ENCODE results near the gene ROS1.
"Not testable (repeated sequence)": the region's sequence is repeated elsewhere in the genome, so short reads cannot be mapped to it uniquely, and the experiment has no call there.

Gene ROS1

DNA sequence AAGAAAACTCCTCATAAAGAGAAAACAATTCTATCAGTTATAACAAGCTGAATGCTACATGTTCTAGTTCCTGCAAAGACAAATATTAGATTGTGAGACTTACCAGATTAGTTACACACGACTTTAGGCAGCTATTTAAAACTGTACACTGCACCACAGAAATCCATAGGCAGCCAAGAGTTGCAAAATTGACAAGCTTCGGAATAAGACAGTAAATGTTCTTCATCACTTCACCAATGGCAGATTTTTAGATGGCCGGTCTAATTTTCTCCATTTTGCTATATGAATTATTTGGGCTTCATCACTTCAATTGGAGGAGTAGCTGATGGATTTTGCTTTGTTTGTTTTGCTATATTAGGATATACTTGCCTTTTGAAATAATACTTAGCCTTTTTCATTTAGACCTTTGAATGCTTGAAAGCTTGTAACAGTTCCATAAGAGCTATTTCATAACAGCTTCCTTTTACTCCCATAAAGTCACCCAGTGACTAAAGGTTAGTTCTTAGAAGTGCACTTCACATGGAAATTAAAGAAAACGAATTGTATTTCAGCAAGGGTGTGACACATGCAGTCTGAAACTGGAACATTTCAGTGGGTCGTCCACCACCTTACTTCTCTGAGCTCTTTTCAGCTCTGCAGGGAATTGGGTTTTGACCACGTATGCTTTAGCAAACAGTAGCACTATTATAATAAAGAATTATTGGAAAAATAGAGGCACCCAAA, at the start of gene ROS1:
ROS1 (minus strand) TSS at position 512 of the 723 bp plus-strand sequence; CDS start at position 226, 286 bp downstream.
- no peak for DNase-seq

DNA sequence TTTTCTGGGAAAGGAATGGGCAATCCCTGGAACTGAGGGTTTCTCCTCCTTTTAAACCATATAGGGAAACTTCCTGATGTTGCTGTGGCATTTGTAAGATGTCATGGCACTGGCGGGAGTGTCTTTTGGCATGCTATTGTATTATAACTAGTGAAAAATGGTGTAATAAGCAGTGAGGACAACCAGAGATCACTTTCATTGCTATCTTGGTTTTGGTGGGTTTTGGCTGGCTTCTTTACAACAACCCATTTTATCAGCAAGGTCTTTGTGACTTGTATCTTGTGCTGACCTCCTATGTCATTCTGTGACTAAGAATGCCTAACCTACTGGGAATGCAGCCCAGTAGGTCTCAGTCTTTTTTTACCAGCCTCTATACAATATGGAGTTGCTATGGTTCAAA, 47.7 kb upstream of the ROS1 start:
- DNase-seq, result no peak

DNA sequence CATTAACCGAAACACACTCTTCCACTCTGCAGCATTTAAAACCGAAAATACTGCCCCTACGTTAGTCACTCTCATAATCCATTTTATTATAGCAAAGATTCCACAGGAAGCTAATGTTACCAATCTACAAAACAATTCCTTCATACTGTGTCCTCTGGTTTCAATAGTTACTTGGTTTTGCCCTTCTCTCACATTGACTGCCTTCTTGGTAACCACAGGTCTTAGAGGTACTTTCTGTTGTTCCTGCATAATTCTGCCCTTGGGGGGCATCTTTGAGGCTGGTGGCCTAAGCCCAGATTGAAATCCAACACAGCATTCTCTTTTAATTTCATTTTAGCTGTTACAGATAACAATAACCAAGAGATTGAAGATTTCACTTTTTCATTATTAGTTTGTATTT, 46.9 kb upstream of the ROS1 start:
- no peak for DNase-seq

DNA sequence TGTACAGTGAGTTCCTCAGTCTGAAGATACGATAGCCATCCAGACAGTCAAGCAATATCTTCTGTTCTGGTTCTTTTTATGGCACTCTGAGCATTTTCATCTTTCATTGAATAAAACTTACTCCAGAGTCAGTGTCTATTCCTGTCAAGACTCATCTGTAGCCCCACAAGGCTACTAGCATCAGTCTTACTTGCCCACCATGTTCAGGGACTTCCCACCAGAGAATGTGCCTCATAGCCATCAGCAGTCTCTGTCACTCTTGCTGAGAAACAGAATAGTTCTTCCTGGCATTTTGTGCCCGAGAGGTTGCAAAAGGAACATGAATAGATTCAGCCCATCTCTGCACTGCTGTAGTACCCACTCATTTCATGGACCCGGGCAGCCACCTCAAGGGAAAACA, 44.0 kb upstream of the ROS1 start:
- no peak for DNase-seq

DNA sequence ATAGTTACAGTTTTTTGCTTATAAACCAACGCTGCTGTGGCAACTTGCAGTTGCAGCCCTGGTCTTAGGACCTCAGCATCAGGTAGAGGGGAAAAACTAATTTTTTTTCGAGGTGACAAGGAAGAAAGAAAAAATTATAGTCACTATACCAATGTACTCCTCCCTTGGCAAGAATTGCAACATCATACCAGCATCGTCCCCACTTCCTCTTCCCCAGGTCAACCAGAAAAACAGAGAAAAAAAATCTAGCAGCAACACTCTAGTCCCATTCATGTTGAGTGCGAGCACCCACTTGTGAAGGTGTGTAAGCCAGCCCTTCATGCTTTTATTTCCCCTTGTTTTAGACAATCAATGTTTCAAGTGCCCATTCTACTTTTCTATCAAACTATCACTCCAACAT, 43.6 kb upstream of the ROS1 start:
- no peak for DNase-seq

DNA sequence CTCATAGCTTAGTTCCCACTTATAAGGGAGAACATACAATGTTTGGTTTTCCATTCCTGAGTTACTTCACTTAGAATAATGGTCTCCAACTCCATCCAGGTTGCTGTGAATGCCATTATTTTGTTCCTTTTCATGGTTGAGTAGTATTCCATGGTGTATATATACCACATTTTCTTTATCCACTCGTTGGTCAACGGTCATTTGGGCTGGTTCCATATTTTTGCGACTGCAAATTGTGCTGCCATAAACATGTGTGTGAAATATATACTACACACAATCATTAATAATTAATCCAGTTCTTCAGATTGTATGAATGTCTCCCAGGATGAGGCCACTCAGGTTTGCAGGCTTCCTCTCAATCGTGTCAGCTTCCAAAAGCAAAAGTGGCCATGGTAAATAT, 42.8 kb upstream of the ROS1 start:
- not testable (repeated sequence) for DNase-seq

DNA sequence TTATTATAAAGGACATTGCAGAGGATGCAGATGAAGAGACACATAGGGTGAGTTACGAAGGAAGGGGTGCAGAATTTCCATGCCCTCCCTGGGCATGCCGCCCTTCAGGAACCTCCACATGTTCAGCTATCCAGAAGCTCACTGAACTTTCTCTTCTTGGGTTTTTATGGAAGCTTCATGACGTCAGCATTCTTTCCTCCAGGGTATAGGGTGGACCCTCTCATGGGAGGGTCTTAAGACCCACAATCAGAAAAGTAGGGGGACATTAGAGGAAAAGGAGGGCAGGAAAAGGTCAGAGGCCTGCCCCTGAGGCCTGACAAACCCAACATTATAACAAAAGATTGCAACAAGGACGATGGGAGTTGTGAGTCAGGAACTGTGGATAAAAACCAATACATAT, 42.1 kb upstream of the ROS1 start:
- no peak for DNase-seq

DNA sequence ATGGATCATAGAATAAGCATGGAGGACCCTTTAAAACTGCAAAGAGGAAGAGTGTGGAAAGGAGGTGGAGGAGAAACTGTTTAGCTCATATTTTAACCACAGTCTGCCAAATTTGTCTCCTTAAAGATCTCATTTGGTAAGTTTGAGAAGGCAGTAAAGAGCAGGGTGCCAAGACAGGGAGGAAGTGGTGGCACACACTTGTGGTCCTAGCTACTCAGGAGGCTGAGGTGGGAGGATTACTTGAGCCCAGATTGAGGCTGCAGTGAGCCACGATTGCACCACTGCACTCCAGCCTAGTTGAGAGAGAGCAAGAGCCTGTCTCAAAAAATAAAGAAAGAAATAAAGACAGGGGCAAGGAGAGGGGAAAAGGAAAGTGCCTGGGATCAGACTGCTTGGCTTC, 39.9 kb upstream of the ROS1 start:
- DNase-seq, result no peak

DNA sequence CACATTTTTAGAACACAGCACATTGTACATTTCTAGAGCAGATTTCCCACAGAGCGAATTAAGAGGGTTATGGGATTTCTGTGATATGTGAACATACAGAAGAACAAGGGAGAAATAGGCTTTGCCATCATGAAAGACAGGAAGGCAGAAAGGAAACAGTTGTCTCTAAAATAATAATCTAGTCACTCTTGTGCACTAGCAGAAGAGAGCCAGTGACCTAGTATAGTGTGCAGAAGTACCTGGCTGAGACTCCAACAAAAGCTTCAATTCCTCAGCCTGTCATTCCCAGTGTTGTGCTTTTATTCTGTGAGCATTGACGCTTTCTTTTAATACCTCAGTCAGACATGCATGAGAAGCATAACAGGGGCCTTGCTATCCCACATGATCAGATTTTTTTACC, 39.0 kb upstream of the ROS1 start:
- DNase-seq, result no peak

DNA sequence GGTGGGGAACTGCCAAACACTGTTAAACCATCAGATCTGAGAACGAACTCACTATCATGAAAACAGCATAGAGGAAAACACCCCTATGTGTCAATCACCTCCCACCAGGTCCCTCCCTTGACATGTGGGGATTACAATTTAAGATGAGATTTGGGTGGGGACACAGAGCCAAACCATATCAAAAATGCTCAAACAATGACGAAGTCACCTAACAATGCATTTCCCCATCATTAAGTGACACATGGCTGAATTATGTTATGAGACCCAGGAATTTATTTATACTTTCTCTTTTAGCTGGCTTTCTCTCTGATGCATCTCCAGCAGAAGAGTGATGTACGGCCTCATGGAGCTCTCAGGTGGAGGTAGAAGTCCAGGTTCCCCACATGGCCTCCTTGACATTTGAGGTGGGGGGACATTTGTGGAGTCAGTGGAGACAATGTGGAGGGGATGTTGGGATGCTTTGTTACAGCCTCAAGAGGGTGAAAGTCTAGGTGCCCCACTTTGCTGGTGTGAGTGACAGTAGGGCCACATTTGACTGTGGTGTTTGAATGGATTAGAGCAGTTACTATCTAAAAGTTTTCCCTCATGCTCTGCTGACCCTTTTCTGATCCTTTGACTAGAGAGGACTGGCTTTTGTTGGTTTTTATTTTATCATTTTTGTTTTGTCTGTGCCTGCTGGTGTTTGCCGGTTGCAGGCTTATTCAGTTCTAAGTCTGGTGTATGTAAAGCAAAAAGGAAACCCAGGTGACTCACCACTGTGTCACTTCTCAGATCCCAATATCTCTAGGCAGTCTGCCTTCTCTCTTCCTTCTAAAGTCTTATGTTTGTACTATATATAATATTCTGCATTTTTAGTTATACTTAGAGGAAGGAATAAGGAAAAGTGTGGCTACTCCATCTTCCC, 38.3 kb upstream of the ROS1 start:
- no peak for DNase-seq

DNA sequence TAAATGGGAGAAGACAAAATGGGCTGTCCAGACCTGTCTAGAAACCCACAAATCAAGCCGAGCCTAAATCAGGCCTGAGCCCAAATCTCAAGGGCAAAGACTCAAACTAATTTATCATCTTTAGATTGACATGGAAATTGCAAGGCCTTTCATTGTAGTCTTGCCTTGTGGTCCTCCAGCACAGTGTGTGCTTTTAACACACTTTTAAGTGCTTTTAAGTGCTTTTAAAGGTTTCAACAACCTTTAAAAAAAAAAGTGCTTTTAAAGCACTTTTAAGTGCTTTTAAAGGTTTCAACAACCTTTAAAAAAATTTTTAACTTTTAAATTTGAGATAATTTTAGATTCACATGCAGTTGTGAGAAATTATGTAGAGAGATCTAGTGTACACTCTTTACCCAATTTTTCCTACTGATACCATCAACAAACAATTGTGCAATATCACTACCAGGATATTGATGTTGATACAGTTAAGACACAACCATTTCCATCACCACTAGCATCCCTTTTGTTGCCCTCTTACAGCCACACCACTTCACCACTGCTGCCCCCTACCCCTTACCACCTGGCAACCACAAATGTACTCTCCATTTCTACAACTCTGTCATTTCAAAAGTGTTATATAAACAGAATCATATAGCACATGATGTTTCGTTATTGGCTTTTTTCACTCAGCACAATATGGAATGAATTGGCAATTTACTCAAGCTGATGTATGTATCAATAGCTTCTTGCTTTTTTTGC, 33.6 kb upstream of the ROS1 start:
- no peak for DNase-seq

DNA sequence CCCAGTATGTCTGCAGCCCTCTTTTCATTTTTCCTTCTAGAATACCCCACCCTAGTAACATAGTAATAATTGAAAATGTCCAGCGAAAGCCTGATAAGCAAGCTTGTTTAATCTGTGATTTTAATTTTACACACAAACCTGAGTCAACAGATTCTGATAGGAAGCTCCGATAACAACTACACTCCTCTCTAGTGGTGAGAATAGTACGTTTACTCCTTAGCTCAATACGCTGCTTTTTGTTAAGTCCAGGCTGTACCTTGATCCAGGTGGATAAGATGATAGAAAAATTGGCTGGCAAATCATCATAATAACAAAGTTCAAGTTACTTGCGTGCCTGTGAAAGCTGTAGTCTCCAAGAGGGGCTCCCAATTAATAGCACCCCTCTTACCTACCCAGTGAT, 31.3 kb upstream of the ROS1 start:
- no peak for DNase-seq

DNA sequence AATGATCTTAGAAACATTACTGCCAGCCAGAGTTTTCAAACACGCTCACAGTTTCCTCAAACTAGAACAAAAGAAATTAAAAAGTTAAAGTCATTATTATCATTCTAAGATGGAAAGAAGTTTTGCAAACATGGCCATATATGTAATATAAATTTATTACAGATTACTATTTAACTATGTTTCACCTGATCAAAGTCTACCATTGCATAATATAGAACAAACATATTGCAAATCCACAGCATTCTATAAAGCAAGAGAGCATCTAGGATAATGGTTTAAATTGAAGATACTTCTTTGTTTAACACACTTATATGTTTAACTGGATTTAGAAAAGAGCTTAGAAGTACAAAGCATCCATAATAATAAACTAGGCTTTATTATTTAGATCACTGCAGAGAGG, 30.5 kb upstream of the ROS1 start:
- DNase-seq, result no peak

DNA sequence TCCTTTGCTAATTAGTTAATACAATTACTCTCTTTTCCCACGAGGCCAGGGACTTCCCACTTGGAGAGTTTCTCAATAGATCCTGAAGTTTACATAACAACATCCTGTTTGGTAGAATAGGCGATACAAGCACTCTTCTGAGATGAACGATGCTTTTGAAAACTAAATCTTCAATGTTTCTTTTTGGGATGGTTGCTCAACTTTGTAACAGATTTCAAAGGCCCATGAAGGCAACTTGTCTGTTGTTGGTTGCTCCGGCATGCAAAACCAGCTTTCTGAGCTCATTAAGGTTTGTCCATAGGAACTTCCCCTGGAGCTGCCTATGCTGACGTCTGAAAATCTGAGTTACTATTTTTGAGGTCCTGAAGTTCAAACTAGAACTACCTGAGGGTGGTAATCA, 25.9 kb upstream of the ROS1 start:
- no peak for DNase-seq

DNA sequence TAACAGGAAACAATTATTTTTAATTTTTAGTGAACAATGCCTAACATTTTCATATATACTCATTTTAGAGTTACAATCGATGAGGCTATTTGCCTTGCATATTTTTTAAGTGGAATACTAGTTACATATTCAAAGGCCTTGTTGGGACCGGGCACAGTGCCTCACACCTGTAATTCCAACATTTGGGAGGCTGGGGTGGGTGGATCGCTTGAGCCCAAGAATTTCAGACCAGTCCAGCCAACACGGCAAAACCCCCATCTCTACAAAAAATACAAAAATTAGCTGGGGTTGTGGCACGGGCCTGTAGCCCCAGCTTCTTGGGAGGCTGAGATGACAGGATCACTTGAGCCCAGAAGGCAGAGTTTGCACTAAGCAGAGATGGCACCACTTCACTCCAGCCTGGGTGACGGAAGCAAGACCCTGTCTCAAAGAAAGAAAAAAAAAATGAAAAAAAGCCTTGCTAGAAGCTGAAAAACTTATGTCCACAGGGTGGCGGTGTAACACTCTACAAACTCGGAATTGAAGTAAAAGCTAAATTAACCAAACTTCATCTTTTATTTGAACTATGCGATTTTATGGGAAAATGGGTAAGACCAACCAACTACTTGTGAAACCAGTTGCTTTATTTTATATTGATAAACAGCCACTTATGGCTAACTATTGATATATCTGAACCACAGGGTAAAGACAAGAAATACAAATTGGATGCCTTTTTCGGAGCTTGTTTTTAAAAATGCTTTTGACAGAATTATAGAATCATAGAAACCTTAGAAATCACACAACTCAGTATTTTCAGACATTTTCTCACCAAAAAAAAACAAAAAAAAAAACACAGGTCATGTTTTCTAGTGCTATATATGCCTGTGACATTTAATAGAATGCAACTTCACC, 24.1 kb upstream of the ROS1 start:
- peak; percentile 69 for DNase-seq

DNA sequence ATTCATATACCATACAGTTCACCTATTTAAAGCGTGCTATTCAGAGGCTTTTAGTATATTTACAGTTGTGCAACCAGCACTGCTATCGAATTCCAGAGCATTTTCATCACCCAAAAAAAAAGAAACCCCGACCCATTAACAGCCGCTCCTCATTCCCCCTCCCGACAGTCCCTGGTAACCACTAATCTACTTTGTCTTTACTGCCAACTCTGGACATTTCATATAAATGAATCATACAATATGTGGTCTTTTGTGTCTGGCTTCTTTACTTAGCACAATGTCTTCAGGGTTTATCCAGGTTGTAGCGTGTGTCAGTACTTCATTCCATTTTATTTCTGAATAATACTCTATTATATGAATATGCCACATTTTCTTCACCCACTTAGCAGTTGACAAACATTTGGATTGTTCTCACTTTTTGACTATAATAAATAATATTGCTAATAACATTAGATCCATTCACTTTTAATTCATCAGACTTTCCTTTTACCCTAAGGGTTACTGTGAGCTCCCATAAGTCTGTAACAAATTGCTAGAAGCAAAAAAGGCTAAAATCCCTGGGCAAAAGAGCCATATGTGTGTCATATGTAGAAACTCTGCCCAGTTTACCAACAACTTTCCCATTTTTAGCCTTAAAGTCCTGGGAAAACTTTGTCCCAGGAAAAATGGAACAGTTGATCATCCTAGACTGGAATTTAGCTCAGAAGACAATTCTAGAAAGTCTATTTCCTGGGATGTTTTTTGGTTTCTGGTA, 23.2 kb upstream of the ROS1 start:
- no peak for DNase-seq

DNA sequence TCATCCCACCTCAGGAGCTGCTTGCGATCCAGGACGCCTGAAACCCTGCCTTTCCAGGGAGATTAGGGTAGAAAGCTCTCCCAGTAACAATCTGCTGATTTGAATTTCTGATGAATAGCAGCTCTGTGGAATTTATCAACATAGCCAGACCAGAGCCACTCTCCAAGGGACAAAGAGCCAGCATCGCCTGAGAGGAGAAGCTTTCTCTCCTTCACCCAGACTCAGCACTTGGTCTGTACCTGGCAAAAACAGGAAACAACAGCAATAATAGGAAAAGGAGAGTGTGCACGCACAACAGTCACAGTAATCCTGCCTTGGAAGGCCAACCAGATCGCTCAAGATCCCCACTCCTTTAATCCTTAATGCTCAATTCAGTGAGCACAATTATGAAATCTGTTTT, 22.3 kb upstream of the ROS1 start:
- no peak for DNase-seq

DNA sequence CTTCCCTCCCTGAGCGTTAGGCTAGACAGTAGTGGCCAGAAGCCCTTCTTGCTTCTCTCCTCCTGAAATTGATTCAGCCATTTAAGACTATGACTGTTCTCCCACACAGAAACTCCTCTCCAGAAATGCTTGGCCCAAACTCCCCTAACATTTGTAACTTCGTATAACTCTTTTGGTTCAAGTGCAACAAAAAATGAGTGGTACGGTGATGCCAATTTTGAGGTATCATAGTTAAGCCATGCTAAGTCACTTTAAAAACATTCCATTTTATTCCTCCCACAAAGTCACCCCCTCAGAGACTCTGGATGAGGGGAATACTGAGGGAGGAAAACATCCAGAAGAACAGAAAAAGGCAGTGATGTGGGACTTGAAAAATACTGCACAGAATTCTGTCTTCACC, 21.1 kb upstream of the ROS1 start:
- DNase-seq, result no peak

DNA sequence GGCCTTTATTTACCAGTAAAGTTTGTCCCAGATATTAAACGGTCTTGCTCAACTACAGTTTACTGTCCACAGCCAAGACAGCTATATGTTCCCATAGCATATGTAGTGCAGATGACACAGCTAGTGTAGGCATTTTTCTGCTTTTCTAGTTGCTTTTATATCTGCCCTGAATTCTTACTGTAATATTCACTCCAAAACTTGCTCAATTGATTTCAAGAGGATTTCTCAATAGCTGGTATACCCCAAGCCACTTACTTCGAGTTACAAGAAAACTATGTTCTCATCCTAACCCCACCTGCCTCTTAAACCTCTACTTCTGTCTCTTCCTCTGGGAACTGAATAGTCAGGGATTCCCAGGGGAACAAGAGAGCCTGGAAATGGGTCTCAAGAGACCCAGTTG, 18.9 kb upstream of the ROS1 start:
- no peak for DNase-seq

DNA sequence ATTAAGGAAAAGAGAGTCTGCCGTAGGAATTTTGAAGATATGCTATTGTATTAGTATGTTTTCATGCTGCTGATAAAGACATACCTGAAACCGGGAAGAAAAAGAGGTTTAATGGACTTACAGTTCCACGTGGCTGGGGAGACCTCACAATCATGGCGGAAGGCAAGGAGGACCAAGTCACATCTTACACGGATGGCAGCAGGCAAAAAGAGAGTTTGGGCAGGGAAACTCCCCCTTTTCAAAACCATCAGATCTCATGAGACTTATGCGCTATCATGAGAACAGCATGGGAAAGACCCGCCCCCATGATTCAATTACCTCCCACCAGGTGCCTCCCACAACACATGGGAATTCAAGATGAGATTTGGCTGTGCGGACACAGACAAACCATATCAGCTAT, 16.6 kb upstream of the ROS1 start:
- DNase-seq, result not testable (repeated sequence)

DNA sequence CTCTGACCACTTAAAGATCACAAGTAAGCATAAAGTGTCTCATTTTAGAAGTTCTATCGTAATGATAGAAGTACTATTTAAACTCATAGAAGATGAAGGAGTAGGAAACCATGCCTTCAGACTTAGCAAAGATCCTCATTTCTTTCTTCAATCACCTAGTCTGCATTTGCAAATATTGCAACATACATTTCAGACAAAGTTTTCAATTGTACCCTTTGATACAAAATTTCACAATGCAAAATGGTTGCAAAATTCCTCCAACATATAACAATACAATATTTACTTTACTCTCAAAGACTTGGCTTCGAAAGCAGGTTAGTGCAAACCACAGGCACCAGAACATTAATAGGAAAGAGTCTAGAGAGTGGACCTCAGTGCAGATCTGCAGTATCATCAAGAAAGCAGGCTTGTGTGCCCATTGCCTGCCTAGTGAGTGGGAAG, 16.1 kb upstream of the ROS1 start:
- no peak for DNase-seq

All from hematopoietic multipotent progenitor cell treated with erythropoietin and hydrocortisone succinate and interleukin-3 and kit ligand, for 8 days (in vitro differentiated cells).